ENCODE measurements around the gene UBAC2.

The UBAC2 gene

DNA sequence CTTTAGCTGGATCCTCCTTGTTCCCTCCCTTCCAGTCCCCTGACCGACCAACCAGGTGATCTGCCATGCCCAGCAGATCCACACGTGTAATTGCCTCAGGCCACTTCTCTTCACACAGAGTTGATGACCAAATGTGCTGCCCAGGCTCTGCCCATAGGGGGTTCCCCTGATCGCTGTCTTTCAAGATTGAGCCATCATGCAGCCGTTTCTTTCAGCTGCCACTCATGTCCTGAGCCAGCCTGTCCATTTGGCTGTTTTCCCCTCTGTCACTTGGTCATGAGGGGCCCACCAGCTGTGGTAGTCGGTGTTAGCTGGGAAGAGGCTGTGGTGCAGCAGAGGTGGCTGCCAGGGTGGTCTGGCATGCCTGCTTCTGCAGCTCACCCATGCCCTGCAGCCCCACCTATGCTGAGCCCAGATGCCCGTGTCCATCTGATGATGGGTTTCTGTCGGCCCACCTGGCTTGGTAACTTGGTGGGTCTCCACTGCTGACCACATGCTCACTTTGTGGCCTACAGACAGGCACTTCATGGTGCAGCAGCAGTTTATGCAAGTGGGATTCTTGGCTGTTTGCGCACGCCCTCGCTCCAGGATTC is 142.2 kb downstream of the UBAC2 start:
- H3K36me3 ChIP-seq (ENCODE audit: insufficient read depth, low read length) = peaks cover 79% of the 10 kb centered on the region
- TF ChIP-seq EZH2 (IDR thresholded peaks at IDR 0.05; ENCODE audit: borderline replicate concordance, low read depth, low read length, severe bottlenecking) = no peak
- TF ChIP-seq, protein P1, sequence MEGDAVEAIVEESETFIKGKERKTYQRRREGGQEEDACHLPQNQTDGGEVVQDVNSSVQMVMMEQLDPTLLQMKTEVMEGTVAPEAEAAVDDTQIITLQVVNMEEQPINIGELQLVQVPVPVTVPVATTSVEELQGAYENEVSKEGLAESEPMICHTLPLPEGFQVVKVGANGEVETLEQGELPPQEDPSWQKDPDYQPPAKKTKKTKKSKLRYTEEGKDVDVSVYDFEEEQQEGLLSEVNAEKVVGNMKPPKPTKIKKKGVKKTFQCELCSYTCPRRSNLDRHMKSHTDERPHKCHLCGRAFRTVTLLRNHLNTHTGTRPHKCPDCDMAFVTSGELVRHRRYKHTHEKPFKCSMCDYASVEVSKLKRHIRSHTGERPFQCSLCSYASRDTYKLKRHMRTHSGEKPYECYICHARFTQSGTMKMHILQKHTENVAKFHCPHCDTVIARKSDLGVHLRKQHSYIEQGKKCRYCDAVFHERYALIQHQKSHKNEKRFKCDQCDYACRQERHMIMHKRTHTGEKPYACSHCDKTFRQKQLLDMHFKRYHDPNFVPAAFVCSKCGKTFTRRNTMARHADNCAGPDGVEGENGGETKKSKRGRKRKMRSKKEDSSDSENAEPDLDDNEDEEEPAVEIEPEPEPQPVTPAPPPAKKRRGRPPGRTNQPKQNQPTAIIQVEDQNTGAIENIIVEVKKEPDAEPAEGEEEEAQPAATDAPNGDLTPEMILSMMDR (IDR thresholded peaks at IDR 0.05; ENCODE audit: borderline replicate concordance, extremely low read depth, low read length, poor library complexity, severe bottlenecking) = no peak
- ATAC-seq (ENCODE audit: insufficient read depth, low read depth) = no peak
- no peak for DNase-seq
- H3K27me3 ChIP-seq (ENCODE audit: insufficient read depth, low read length, poor library complexity) = no peaks in the 10 kb centered on the region
- no peak overlapping the region for H3K4me2 ChIP-seq (ENCODE audit: insufficient read depth, low read length)
- no peak overlapping the region for H2AFZ ChIP-seq (ENCODE audit: low read depth, low read length)
- no peak overlapping the region for H3K4me3 ChIP-seq (ENCODE audit: low read depth in 1 of 2, low read length in 2 of 2)
- no peaks in the 10 kb centered on the region for H3K9me3 ChIP-seq (ENCODE audit: insufficient read depth, low read length, severe bottlenecking)
- H3K79me2 ChIP-seq (ENCODE audit: insufficient read depth, low read length) = no peaks in the 10 kb centered on the region
- H4K20me1 ChIP-seq (ENCODE audit: insufficient read depth, low read length) = peaks cover 5% of the 10 kb centered on the region; the same call in 1 of the 2 replicates
- H3K9ac ChIP-seq (ENCODE audit: low read depth, low read length) = no peak overlapping the region
- no peak overlapping the region for H3K27ac ChIP-seq (ENCODE audit: low read length)
- no peaks in the 10 kb centered on the region for H3K4me1 ChIP-seq (ENCODE audit: insufficient read depth, low read length)

DNA sequence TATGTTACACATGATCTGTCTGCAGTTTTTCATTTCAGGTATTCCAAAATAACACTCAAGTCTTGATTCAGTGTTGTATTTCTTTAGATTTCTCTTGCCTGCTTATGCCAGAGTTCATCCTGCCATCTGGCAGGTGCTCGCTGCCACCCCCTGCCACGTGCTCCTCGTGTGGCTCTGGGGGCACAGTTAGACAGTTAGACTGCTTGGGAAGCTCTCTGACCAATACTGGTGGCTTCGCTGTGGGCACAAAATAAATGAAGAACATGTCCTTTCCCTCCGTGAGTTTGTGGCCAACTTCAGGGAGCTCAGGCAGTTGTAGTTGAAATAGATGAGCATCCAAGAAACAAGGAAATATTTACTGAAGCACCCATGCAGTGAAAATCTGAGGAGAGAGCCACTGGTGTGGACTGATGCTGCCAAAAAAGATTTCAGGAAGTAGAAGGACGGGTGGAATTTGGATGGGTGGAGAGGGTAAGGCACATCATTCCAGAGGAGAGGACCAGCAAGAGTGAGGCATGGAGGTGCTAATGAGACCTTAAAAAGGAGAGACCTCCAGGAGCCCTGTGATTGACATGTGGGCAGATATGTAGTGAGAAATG is 144.1 kb downstream of the UBAC2 start:
- Histone ChIP-seq H3K27me3 (ENCODE audit: insufficient read depth, low read length, poor library complexity) (no peaks in the 10 kb centered on the region), H3K4me2 (ENCODE audit: insufficient read depth, low read length) (no peak overlapping the region), H3K4me3 (ENCODE audit: low read depth in 1 of 2, low read length in 2 of 2) (no peak overlapping the region), H2AFZ (ENCODE audit: low read depth, low read length) (no peak overlapping the region), H3K27ac (ENCODE audit: low read length) (no peak overlapping the region), H3K4me1 (ENCODE audit: insufficient read depth, low read length) (no peaks in the 10 kb centered on the region), H3K9ac (ENCODE audit: low read depth, low read length) (no peak overlapping the region), H3K79me2 (ENCODE audit: insufficient read depth, low read length) (no peaks in the 10 kb centered on the region), H4K20me1 (ENCODE audit: insufficient read depth, low read length) (peaks cover 8% of the 10 kb centered on the region; the same call in 1 of the 2 replicates), H3K36me3 (ENCODE audit: insufficient read depth, low read length) (peaks cover 94% of the 10 kb centered on the region), H3K9me3 (ENCODE audit: insufficient read depth, low read length, severe bottlenecking) (no peaks in the 10 kb centered on the region)
- TF ChIP-seq, protein P1 (IDR thresholded peaks at IDR 0.05; ENCODE audit: borderline replicate concordance, extremely low read depth, low read length, poor library complexity, severe bottlenecking) = no peak
- no peak for TF ChIP-seq EZH2 (IDR thresholded peaks at IDR 0.05; ENCODE audit: borderline replicate concordance, low read depth, low read length, severe bottlenecking)
- DNase-seq (no peak), ATAC-seq (ENCODE audit: insufficient read depth, low read depth) (no peak)

DNA sequence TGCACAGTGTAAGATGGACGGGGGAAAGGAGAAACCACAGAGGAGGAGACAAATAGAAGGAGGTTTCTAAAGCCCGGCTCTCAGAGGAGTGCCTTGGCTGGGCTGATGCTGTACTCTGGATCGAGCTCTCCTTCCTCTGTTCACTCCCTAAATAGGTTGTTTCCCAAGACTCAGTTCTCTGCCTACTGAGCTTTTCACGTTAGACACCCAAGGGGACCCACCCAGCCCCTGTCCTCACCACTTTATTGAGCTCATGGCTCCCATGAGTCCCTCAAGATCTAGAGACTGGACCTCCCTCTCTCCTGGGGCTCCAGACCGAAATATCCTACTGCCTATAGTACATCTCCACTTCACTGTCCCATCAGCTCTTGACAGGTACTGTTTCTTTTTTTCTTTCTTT is 144.7 kb downstream of the UBAC2 start:
- Histone ChIP-seq H4K20me1 (ENCODE audit: insufficient read depth, low read length) (peaks cover 8% of the 10 kb centered on the region; the same call in 1 of the 2 replicates), H3K4me1 (ENCODE audit: insufficient read depth, low read length) (no peaks in the 10 kb centered on the region), H3K9me3 (ENCODE audit: insufficient read depth, low read length, severe bottlenecking) (no peaks in the 10 kb centered on the region), H3K9ac (ENCODE audit: low read depth, low read length) (no peak overlapping the region), H3K27ac (ENCODE audit: low read length) (no peak overlapping the region), H3K79me2 (ENCODE audit: insufficient read depth, low read length) (no peaks in the 10 kb centered on the region), H3K4me3 (ENCODE audit: low read depth in 1 of 2, low read length in 2 of 2) (no peak overlapping the region), H2AFZ (ENCODE audit: low read depth, low read length) (no peak overlapping the region), H3K4me2 (ENCODE audit: insufficient read depth, low read length) (no peak overlapping the region), H3K27me3 (ENCODE audit: insufficient read depth, low read length, poor library complexity) (no peaks in the 10 kb centered on the region), H3K36me3 (ENCODE audit: insufficient read depth, low read length) (peaks cover 90% of the 10 kb centered on the region)
- no peak for ATAC-seq (ENCODE audit: insufficient read depth, low read depth)
- TF ChIP-seq, protein P1 (IDR thresholded peaks at IDR 0.05; ENCODE audit: borderline replicate concordance, extremely low read depth, low read length, poor library complexity, severe bottlenecking) = no peak
- no peak for TF ChIP-seq EZH2 (IDR thresholded peaks at IDR 0.05; ENCODE audit: borderline replicate concordance, low read depth, low read length, severe bottlenecking)
- no peak for DNase-seq

Measured in DND-41 (cell line).